ENCODE results near the gene SNAP47.

Gene SNAP47

GRCh38 chr1:227732586-227733308 lies 2.5 kb upstream of the SNAP47 start:
- DNase-seq (ENCODE audit: low read depth in 3 of 3), result no peak

GRCh38 chr1:227733309-227733705 lies 1.9 kb upstream of the SNAP47 start:
- DNase-seq (ENCODE audit: low read depth in 3 of 3), result no peak

- DNase-seq (ENCODE audit: low read depth in 3 of 3), result no peak
Observed at GRCh38 chr1:227733751-227734545, 1.3 kb upstream of the SNAP47 start.

- no peak for DNase-seq (ENCODE audit: low read depth in 3 of 3)
Observed at GRCh38 chr1:227734546-227734855, 734 bp upstream of the SNAP47 start.

GRCh38 chr1:227735539-227736285 lies 477 bp downstream of the SNAP47 start:
- no peak for DNase-seq (ENCODE audit: low read depth in 3 of 3)

- DNase-seq (ENCODE audit: low read depth in 3 of 3), result no peak
Observed at GRCh38 chr1:227736814-227737432, 1.7 kb downstream of the SNAP47 start.

- no peak for DNase-seq (ENCODE audit: low read depth in 3 of 3)
Observed at GRCh38 chr1:227738820-227739219, 3.6 kb downstream of the SNAP47 start.

GRCh38 chr1:227739636-227740035 lies 4.4 kb downstream of the SNAP47 start:
- DNase-seq (ENCODE audit: low read depth in 3 of 3), result no peak

GRCh38 chr1:227740401-227740960 lies 5.2 kb downstream of the SNAP47 start:
- no peak for DNase-seq (ENCODE audit: low read depth in 3 of 3)

GRCh38 chr1:227741166-227741870 lies 6.1 kb downstream of the SNAP47 start:
- no peak for DNase-seq (ENCODE audit: low read depth in 3 of 3)

- no peak for DNase-seq (ENCODE audit: low read depth in 3 of 3)
Observed at GRCh38 chr1:227742738-227743715, 7.8 kb downstream of the SNAP47 start.

- no peak for DNase-seq (ENCODE audit: low read depth in 3 of 3)
Observed at GRCh38 chr1:227744668-227745067, 9.4 kb downstream of the SNAP47 start.

GRCh38 chr1:227745568-227746265 lies 10.5 kb downstream of the SNAP47 start:
- no peak for DNase-seq (ENCODE audit: low read depth in 3 of 3)

GRCh38 chr1:227746676-227747075 lies 11.4 kb downstream of the SNAP47 start:
- no peak for DNase-seq (ENCODE audit: low read depth in 3 of 3)

- no peak for DNase-seq (ENCODE audit: low read depth in 3 of 3)
Observed at GRCh38 chr1:227747382-227747781, 12.1 kb downstream of the SNAP47 start.

- DNase-seq (ENCODE audit: low read depth in 3 of 3), result no peak
Observed at GRCh38 chr1:227747948-227748495, 12.8 kb downstream of the SNAP47 start.

- no peak for DNase-seq (ENCODE audit: low read depth in 3 of 3)
Observed at GRCh38 chr1:227748496-227749182, 13.4 kb downstream of the SNAP47 start.

- DNase-seq (ENCODE audit: low read depth in 3 of 3), result no peak
Observed at GRCh38 chr1:227749225-227749624, 14.0 kb downstream of the SNAP47 start.
